GM23338 (cell line): ENCODE results near the gene ACSF3. TPM values are rescaled to one million over a fixed set of nuclear protein-coding genes. Genes with fewer than 3 reads are reported as not detected.

Source experiments
- ATAC-seq: fragments of 200-7000 bp; cut with Tn5 transposase; 3 replicates; pipeline ENCODE4 v1.9.1; 2020
- DNase-seq: peaks from one replicate; pipeline ENCODE4 v3.0.0-alpha.2; 2015; ENCODE audit warnings: low spot score
- H2AFZ ChIP-seq: fragments of 200-600 bp; sonication (generic); 2 replicates; pipeline ENCODE4 v1.8.0; 2016; ENCODE audit warnings: antibody characterized with exemption, mild to moderate bottlenecking, moderate library complexity
- H3F3A ChIP-seq: fragments of 200-600 bp; sonication (generic); replicated peaks from 2 replicates; pipeline ENCODE4 v1.8.0; 2017; ENCODE audit warnings: antibody characterized with exemption, mixed run types, low read depth
- H3K27ac ChIP-seq: fragments of 200-600 bp; sonication (generic); 2 replicates; pipeline ENCODE4 v1.6.1; 2016; ENCODE audit warnings: low read depth
- H3K27me3 ChIP-seq: fragments of 200-600 bp; sonication (generic); 2 replicates; pipeline ENCODE4 v1.8.0; 2016; ENCODE audit warnings: mild to moderate bottlenecking, mixed run types, moderate library complexity; ENCODE audit not compliant: insufficient read depth
- H3K36me3 ChIP-seq: fragments of 200-600 bp; sonication (generic); 2 replicates; pipeline ENCODE4 v1.8.0; 2016; ENCODE audit warnings: mild to moderate bottlenecking; ENCODE audit not compliant: insufficient read depth
- H3K4me1 ChIP-seq: fragments of 200-600 bp; sonication (generic); 2 replicates; pipeline ENCODE4 v1.8.0; 2016; ENCODE audit warnings: mild to moderate bottlenecking, moderate library complexity; ENCODE audit not compliant: insufficient read depth
- H3K4me2 ChIP-seq: fragments of 200-600 bp; sonication (generic); 2 replicates; pipeline ENCODE4 v1.7.1; 2017; ENCODE audit warnings: mixed run types
- H3K4me3 ChIP-seq: fragments of 200-600 bp; sonication (generic); 2 replicates; pipeline ENCODE4 v1.6.1; 2016; ENCODE audit warnings: mixed run types
- H3K79me2 ChIP-seq: fragments of 200-600 bp; sonication (generic); replicated peaks from 2 replicates; pipeline ENCODE4 v1.8.0; 2017; ENCODE audit warnings: mild to moderate bottlenecking; ENCODE audit not compliant: insufficient read depth
- H3K9me2 ChIP-seq: fragments of 200-600 bp; sonication (generic); 2 replicates; pipeline ENCODE4 v1.8.0; 2017; ENCODE audit not compliant: insufficient read depth
- H4K20me1 ChIP-seq: fragments of 200-600 bp; sonication (generic); replicated peaks from 2 replicates; pipeline ENCODE4 v1.8.0; 2017; ENCODE audit warnings: mild to moderate bottlenecking; ENCODE audit not compliant: insufficient read depth
- H3K27ac Mint-ChIP-seq: 2 replicates; pipeline ENCODE4 v1.8.0; 2020; ENCODE audit warnings: inconsistent platforms, mild to moderate bottlenecking, moderate library complexity, mixed read lengths
- H3K27me3 Mint-ChIP-seq: 3 replicates; pipeline ENCODE4 v1.8.0; 2022; ENCODE audit warnings: low read depth, mild to moderate bottlenecking, moderate library complexity, mixed read lengths, inconsistent platforms; ENCODE audit not compliant: insufficient read depth, poor library complexity
- H3K36me3 Mint-ChIP-seq: 3 replicates; pipeline ENCODE4 v1.8.0; 2021; ENCODE audit warnings: low read depth, mild to moderate bottlenecking, inconsistent platforms, moderate library complexity, mixed read lengths
- H3K4me1 Mint-ChIP-seq: 3 replicates; pipeline ENCODE4 v1.8.0; 2020; ENCODE audit warnings: mild to moderate bottlenecking, inconsistent platforms, mixed read lengths
- H3K4me3 Mint-ChIP-seq: 3 replicates; pipeline ENCODE4 v1.8.0; 2021; ENCODE audit warnings: moderate library complexity, mild to moderate bottlenecking, inconsistent platforms, mixed read lengths
- H3K9me3 Mint-ChIP-seq: 3 replicates; pipeline ENCODE4 v1.8.0; 2020; ENCODE audit warnings: moderate library complexity, mild to moderate bottlenecking, inconsistent platforms, mixed read lengths
- CREB1 ChIP-seq: fragments of 250-450 bp; sonication (Bioruptor Pico); IDR thresholded peaks from 2 replicates; pipeline ENCODE4 v1.5.0; 2020; ENCODE audit warnings: low read depth, mild to moderate bottlenecking, moderate library complexity
- ETS1 ChIP-seq: IDR thresholded peaks from 2 replicates; pipeline ENCODE4 v1.6.1; 2016; ENCODE audit warnings: antibody characterized with exemption
- EZH2 ChIP-seq: fragments of 200-600 bp; sonication (generic); IDR thresholded peaks from one replicate; pipeline ENCODE4 v1.8.0; 2017; ENCODE audit warnings: antibody characterized with exemption, mild to moderate bottlenecking, low read depth; ENCODE audit not compliant: unreplicated experiment
- EZH2phosphoT487 ChIP-seq: fragments of 200-600 bp; sonication (generic); IDR thresholded peaks from one replicate; pipeline ENCODE4 v1.8.1; 2018; ENCODE audit warnings: antibody characterized with exemption; ENCODE audit not compliant: unreplicated experiment
- JUNB ChIP-seq: IDR thresholded peaks from one replicate; pipeline ENCODE4 v1.6.1; 2016; ENCODE audit warnings: antibody characterized with exemption; ENCODE audit not compliant: unreplicated experiment
- NANOG ChIP-seq: IDR thresholded peaks from 2 replicates; pipeline ENCODE4 v1.6.1; 2016; ENCODE audit warnings: antibody characterized with exemption, borderline replicate concordance
- POLR2AphosphoS5 ChIP-seq: IDR thresholded peaks from 2 replicates; pipeline ENCODE4 v1.6.1; 2016; ENCODE audit warnings: antibody characterized with exemption, low read depth
- REST ChIP-seq: IDR thresholded peaks from one replicate; pipeline ENCODE4 v1.6.1; 2018; ENCODE audit warnings: antibody characterized with exemption; ENCODE audit not compliant: unreplicated experiment
- STAT1 ChIP-seq: IDR thresholded peaks from one replicate; pipeline ENCODE4 v1.6.1; 2016; ENCODE audit warnings: antibody characterized with exemption; ENCODE audit not compliant: unreplicated experiment
- ZNF114 ChIP-seq: fragments of 250-450 bp; sonication (Bioruptor Pico); IDR thresholded peaks from 2 replicates; pipeline ENCODE4 v1.5.0; 2020; ENCODE audit warnings: mild to moderate bottlenecking, moderate library complexity
- ZNF331 ChIP-seq: fragments of 250-450 bp; sonication (Bioruptor Pico); IDR thresholded peaks from 2 replicates; pipeline ENCODE4 v1.5.0; 2020; ENCODE audit warnings: low read depth, mild to moderate bottlenecking, moderate library complexity
- ZNF462 ChIP-seq: fragments of 250-450 bp; sonication (Bioruptor Pico); IDR thresholded peaks from 2 replicates; pipeline ENCODE4 v1.5.0; 2020; ENCODE audit warnings: mild to moderate bottlenecking, moderate library complexity
- polyA plus RNA-seq: library from polyadenylated mRNA; unstranded; fragments of >200 nt; fragmentation: Nextera tagmentation; extraction: Ambion mirVana; gene quantifications from 2 replicates; pipeline ENCODE4 v1.2.1, GENCODE V29; 2016
- total RNA-seq: library from RNA; depleted of rRNA; stranded (reverse); fragments of >200 nt; shearing (Covaris generic); gene quantifications from 2 replicates; pipeline ENCODE4 v1.2.3, GENCODE V29; 2014
- TF ChIP-seq, protein P1 (sequence below), 2 experiments: fragments of 200-600 bp in 1 of 2; sonication (generic) in 1 of 2; conservative IDR thresholded peaks; 2 replicates each; pipeline versions ENCODE4 v1.5.1 to v1.6.1; 2016 to 2017; ENCODE audit warnings: antibody characterized with exemption in 2 of 2, low read depth in 2 of 2, mild to moderate bottlenecking in 2 of 2, moderate library complexity in 1 of 2

ACSF3 gene
- total and polyA plus RNA-seq, 2 experiments from 2014 or later: 12.8 to 23.1 TPM

- no peak for TF ChIP-seq ZNF331
- no peak for TF ChIP-seq NANOG
- TF ChIP-seq CREB1 (CRISPR knock-in tag): no peak
- TF ChIP-seq, protein P1, sequence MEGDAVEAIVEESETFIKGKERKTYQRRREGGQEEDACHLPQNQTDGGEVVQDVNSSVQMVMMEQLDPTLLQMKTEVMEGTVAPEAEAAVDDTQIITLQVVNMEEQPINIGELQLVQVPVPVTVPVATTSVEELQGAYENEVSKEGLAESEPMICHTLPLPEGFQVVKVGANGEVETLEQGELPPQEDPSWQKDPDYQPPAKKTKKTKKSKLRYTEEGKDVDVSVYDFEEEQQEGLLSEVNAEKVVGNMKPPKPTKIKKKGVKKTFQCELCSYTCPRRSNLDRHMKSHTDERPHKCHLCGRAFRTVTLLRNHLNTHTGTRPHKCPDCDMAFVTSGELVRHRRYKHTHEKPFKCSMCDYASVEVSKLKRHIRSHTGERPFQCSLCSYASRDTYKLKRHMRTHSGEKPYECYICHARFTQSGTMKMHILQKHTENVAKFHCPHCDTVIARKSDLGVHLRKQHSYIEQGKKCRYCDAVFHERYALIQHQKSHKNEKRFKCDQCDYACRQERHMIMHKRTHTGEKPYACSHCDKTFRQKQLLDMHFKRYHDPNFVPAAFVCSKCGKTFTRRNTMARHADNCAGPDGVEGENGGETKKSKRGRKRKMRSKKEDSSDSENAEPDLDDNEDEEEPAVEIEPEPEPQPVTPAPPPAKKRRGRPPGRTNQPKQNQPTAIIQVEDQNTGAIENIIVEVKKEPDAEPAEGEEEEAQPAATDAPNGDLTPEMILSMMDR (conservative IDR thresholded peaks at IDR 0.05; ENCODE audit: low read depth in 2 of 2): no peak
- no peak for TF ChIP-seq JUNB
- no peak for TF ChIP-seq ZNF114
- no peak for TF ChIP-seq ZNF462 (CRISPR knock-in tag)
- TF ChIP-seq EZH2phosphoT487: no peak
- no peak for TF ChIP-seq STAT1
- no peak for TF ChIP-seq ETS1
- no peak for TF ChIP-seq EZH2
- TF ChIP-seq REST: no peak
- TF ChIP-seq POLR2AphosphoS5: no peak
- Histone ChIP-seq H3K4me2 (no peak overlapping the region), H3K9me2 (no peaks in the 10 kb centered on the region), H3K36me3 (no peaks in the 10 kb centered on the region), H3F3A (no peaks in the 10 kb centered on the region), H3K27ac (no peak overlapping the region), H3K4me1 (no peaks in the 10 kb centered on the region), H4K20me1 (no peaks in the 10 kb centered on the region), H3K4me3 (no peak overlapping the region), H2AFZ (no peak overlapping the region), H3K27me3 (no peaks in the 10 kb centered on the region), H3K79me2 (no peaks in the 10 kb centered on the region)
- no peak overlapping the region for H3K27ac Mint-ChIP-seq
- H3K4me1 Mint-ChIP-seq: no peaks in the 10 kb centered on the region
- no peaks in the 10 kb centered on the region for H3K36me3 Mint-ChIP-seq
- ATAC-seq (peak; percentile 24; the same call in 2 of the 3 replicates), DNase-seq (no peak)
- H3K27me3 Mint-ChIP-seq: peaks cover 2% of the 10 kb centered on the region
- no peaks in the 10 kb centered on the region for H3K9me3 Mint-ChIP-seq
- no peak overlapping the region for H3K4me3 Mint-ChIP-seq
Observed at GRCh38 chr16:89057738-89058137, 35.9 kb upstream of the ACSF3 start.
